ENCODE data around the gene ASPG.

DNA sequence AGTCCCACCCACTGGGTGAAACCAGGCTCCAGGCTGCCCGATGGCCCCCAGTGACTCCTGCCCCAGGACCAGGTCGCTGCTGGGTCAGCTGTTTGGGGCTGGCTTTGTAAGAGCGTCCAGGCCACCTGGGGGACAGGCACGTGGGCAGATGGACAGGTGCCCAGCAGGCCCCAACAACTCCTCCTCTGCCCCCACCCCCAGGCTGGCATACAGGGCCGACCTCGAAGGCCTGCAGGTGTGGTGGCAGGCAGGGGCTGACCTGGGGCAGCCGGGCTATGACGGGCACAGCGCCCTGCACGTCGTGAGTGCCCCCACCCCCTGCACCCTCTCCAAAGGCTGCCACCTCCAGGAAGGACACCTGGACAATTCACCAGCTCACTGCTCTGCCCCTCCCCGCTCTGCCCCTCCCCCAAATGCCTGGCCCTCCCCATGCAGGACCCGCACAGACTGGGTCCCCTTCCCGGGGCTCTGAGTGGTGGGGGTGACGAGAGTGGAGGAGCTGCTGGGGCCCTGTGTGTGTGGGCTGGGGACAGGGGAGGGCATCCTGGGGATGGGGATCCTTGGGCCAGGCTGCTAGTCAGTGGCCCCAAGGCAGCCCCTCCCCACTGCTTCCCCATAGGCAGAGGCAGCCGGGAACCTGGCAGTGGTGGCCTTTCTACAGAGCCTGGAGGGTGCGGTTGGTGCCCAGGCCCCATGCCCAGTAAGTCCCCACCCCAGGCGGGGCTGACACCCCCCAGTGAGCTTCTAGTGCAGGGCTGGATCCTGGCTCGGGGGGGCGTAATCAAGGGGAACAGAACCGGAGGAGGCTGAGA lies 26.0 kb downstream of the ASPG start:
- TF ChIP-seq EZH2phosphoT487 (IDR thresholded peaks at IDR 0.05; ENCODE audit: insufficient read depth, low read depth) (no peak), EZH2 (IDR thresholded peaks at IDR 0.05; ENCODE audit: insufficient read depth, poor library complexity, severe bottlenecking) (no peak)

Measured in GM23248 (cell line).